GM12878 (cell line): ENCODE measurements around the gene IL17RE. TPM values are rescaled to one million over a fixed set of nuclear protein-coding genes. Genes with fewer than 3 reads are reported as not detected.
A peak's percentile ranks its signal among the peaks of the same experiment; 100 is the strongest.

Experiments
- CBX5 ChIP-seq: sonication (generic); IDR thresholded peaks from 2 replicates; pipeline ENCODE4 v1.6.1; 2016; ENCODE audit warnings: low read depth, moderate library complexity, mild to moderate bottlenecking, inconsistent platforms
- CREM ChIP-seq: IDR thresholded peaks from 2 replicates; pipeline ENCODE4 v1.6.1; 2014; ENCODE audit warnings: antibody characterized with exemption, low read depth
- DPF2 ChIP-seq: fragments of 450-650 bp; IDR thresholded peaks from 2 replicates; pipeline ENCODE4 v1.6.1; 2017; ENCODE audit warnings: mild to moderate bottlenecking
- EED ChIP-seq: sonication (generic); IDR thresholded peaks from 2 replicates; pipeline ENCODE4 v1.6.1; 2016; ENCODE audit warnings: antibody characterized with exemption, low read depth
- ETV6 ChIP-seq, 2 experiments: fragments of 450-650 bp in 1 of 2; IDR thresholded peaks in 1 of 2; conservative IDR thresholded peaks in 1 of 2; 2 replicates each; pipeline ENCODE4 v1.6.1; 2014; ENCODE audit warnings: antibody characterized with exemption in 1 of 2, borderline replicate concordance in 1 of 2, low read depth in 1 of 2, mild to moderate bottlenecking in 1 of 2, moderate library complexity in 1 of 2
- MTA2 ChIP-seq: fragments of 450-650 bp; IDR thresholded peaks from 2 replicates; pipeline ENCODE4 v1.6.1; 2016; ENCODE audit warnings: low read depth, mild to moderate bottlenecking, moderate library complexity
- MTA3 ChIP-seq: IDR thresholded peaks from 2 replicates; pipeline ENCODE4 v1.6.1; 2012; ENCODE audit warnings: low read length, inconsistent platforms, borderline replicate concordance
- POLR2A ChIP-seq: IDR thresholded peaks from 2 replicates; pipeline ENCODE4 v1.6.1; 2011; ENCODE audit warnings: low read depth, mild to moderate bottlenecking, low read length
- RCOR1 ChIP-seq: conservative IDR thresholded peaks from 2 replicates; pipeline ENCODE4 v1.6.1; 2012; ENCODE audit warnings: low read depth, low read length, improper control_type of control experiment
- SMAD1 ChIP-seq: fragments of 450-650 bp; IDR thresholded peaks from 2 replicates; pipeline ENCODE4 v1.6.1; 2018; ENCODE audit warnings: mild to moderate bottlenecking, low read depth; ENCODE audit not compliant: partially characterized antibody
- SRF ChIP-seq, 2 experiments: IDR thresholded peaks; 2 replicates each; pipeline ENCODE4 v1.6.1; 2011; ENCODE audit warnings: low read depth in 2 of 2, low read length in 2 of 2, mild to moderate bottlenecking in 1 of 2, moderate library complexity in 1 of 2
- SUPT20H ChIP-seq: IDR thresholded peaks from 2 replicates; pipeline ENCODE4 v1.6.1; 2011; ENCODE audit warnings: low read depth, mild to moderate bottlenecking, low read length, moderate library complexity, borderline replicate concordance; ENCODE audit not compliant: control insufficient read depth
- SUZ12 ChIP-seq: fragments of 200-600 bp; sonication (generic); IDR thresholded peaks from one replicate; pipeline ENCODE4 v1.6.1; 2018; ENCODE audit warnings: antibody characterized with exemption, mild to moderate bottlenecking; ENCODE audit not compliant: unreplicated experiment
- ZNF384 ChIP-seq: IDR thresholded peaks from 2 replicates; pipeline ENCODE4 v1.6.1; 2012; ENCODE audit warnings: low read depth, mild to moderate bottlenecking, low read length, improper control_type of control experiment, borderline replicate concordance
- polyA plus RNA-seq, 11 experiments: library from polyadenylated mRNA; depleted of rRNA in 4 of 11; unstranded in 6 of 11; stranded (reverse) in 5 of 11; fragments of >200 nt; fragmentation: Nextera tagmentation in 4 of 11; fragmentation: Illumina TruSeq in 1 of 11; extraction: Ambion mirVana in 4 of 11; extraction: Trizol in 1 of 11; gene quantifications; 1 replicate in 1 of 11; 2 replicates in 10 of 11; pipeline versions ENCODE4 v1.2.1 to v1.2.3, GENCODE V29; 2011 to 2016; ENCODE audit warnings: inconsistent platforms in 2 of 11, missing spikeins in 2 of 11, low read depth in 1 of 11
- total RNA-seq, 4 experiments: library from RNA; depleted of rRNA in 3 of 4; stranded (reverse); fragments of >200 nt in 3 of 4; fragmentation: Illumina TruSeq in 1 of 4; extraction: Trizol in 1 of 4; gene quantifications; 2 replicates each; pipeline versions ENCODE4 v1.2.1 to v1.2.3, GENCODE V29; 2013 to 2021
- TF ChIP-seq, protein P1 (sequence below): fragments of 450-650 bp; formaldehyde crosslinking; IDR thresholded peaks from 2 replicates; pipeline ENCODE4 v1.4.0; 2022; ENCODE audit warnings: mild to moderate bottlenecking, moderate library complexity
- TF ChIP-seq, protein P2 (sequence below): fragments of 450-650 bp; IDR thresholded peaks from 2 replicates; pipeline ENCODE4 v1.6.1; 2016; ENCODE audit warnings: mild to moderate bottlenecking, moderate library complexity, borderline replicate concordance
- TF ChIP-seq, protein P3 (sequence below): IDR thresholded peaks from 2 replicates; pipeline ENCODE4 v1.6.1; 2011; ENCODE audit warnings: low read depth, mild to moderate bottlenecking, low read length, moderate library complexity, borderline replicate concordance; ENCODE audit errors: extremely low read depth
- TF ChIP-seq, protein P4 (sequence below): fragments of 150-350 bp; IDR thresholded peaks from 2 replicates; pipeline ENCODE4 v1.6.1; 2014; ENCODE audit warnings: mild to moderate bottlenecking, low read depth, low read length
- TF ChIP-seq, protein P5 (sequence below): IDR thresholded peaks from 2 replicates; pipeline ENCODE4 v1.6.1; 2011; ENCODE audit warnings: low read depth, low read length, improper control_type of control experiment, borderline replicate concordance

Gene IL17RE
- total and polyA plus RNA-seq, 10 of the 15 experiments (the other 5 are each of a cell fraction or from before 2014, with no cell fraction given), result 0.04 to 0.51 (median 0.12) TPM; not detected in 2

DNA sequence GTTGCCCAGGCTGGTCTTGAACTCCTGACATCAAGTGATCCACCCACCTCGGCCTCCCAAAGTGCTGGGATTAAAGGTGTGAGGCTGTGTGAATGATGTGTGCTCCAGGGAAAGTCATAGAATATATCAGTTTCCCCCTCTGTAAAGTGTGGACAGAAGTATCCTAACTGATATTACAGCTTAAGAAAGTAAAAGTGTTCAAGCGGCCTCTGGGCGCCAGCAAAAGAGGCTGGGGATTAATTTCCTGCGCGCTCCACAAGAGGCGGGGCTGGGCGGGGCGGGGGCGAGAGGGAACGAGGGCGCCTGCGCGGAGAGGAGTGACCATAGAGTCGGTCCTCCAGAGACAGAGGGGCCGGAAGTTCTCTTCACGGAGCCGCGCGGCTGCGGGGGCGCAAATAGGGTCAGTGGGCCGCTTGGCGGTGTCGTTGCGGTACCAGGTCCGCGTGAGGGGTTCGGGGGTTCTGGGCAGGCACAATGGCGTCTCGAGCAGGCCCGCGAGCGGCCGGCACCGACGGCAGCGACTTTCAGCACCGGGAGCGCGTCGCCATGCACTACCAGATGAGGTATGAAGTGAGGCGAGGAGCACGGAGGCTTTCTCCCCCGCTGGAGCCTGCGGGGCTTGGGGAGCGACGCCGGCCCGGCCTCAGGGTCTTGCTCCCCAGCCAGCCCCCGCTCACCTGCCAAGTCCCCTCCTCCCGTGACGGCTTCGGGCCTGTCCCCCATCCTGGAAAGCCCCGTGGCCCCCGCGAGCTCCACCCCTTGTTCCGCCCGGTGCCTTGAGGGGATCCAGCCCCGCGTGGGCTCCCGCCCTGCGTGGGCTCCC lies 12.2 kb upstream of the IL17RE start, which contains the start of gene JAGN1 (continued):
- TF ChIP-seq, protein P1, sequence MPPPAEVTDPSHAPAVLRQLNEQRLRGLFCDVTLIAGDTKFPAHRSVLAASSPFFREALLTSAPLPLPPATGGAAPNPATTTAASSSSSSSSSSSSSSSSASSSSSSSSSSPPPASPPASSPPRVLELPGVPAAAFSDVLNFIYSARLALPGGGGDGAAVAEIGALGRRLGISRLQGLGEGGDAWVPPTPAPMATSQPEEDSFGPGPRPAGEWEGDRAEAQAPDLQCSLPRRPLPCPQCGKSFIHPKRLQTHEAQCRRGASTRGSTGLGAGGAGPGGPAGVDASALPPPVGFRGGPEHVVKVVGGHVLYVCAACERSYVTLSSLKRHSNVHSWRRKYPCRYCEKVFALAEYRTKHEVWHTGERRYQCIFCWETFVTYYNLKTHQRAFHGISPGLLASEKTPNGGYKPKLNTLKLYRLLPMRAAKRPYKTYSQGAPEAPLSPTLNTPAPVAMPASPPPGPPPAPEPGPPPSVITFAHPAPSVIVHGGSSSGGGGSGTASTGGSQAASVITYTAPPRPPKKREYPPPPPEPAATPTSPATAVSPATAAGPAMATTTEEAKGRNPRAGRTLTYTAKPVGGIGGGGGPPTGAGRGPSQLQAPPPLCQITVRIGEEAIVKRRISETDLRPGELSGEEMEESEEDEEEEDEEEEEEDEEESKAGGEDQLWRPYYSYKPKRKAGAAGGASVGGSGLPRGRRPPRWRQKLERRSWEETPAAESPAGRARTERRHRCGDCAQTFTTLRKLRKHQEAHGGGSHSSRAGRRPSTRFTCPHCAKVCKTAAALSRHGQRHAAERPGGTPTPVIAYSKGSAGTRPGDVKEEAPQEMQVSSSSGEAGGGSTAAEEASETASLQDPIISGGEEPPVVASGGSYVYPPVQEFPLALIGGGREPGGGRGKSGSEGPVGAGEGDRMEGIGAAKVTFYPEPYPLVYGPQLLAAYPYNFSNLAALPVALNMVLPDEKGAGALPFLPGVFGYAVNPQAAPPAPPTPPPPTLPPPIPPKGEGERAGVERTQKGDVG (CRISPR knock-in tag), result no peak
- TF ChIP-seq EED, result no peak
- no peak for TF ChIP-seq ETV6 (conservative IDR thresholded peaks at IDR 0.05 in 1 of 2, IDR thresholded peaks at IDR 0.05 in 1 of 2; ENCODE audit: borderline replicate concordance in 1 of 2, low read depth in 1 of 2)
- TF ChIP-seq, protein P2, sequence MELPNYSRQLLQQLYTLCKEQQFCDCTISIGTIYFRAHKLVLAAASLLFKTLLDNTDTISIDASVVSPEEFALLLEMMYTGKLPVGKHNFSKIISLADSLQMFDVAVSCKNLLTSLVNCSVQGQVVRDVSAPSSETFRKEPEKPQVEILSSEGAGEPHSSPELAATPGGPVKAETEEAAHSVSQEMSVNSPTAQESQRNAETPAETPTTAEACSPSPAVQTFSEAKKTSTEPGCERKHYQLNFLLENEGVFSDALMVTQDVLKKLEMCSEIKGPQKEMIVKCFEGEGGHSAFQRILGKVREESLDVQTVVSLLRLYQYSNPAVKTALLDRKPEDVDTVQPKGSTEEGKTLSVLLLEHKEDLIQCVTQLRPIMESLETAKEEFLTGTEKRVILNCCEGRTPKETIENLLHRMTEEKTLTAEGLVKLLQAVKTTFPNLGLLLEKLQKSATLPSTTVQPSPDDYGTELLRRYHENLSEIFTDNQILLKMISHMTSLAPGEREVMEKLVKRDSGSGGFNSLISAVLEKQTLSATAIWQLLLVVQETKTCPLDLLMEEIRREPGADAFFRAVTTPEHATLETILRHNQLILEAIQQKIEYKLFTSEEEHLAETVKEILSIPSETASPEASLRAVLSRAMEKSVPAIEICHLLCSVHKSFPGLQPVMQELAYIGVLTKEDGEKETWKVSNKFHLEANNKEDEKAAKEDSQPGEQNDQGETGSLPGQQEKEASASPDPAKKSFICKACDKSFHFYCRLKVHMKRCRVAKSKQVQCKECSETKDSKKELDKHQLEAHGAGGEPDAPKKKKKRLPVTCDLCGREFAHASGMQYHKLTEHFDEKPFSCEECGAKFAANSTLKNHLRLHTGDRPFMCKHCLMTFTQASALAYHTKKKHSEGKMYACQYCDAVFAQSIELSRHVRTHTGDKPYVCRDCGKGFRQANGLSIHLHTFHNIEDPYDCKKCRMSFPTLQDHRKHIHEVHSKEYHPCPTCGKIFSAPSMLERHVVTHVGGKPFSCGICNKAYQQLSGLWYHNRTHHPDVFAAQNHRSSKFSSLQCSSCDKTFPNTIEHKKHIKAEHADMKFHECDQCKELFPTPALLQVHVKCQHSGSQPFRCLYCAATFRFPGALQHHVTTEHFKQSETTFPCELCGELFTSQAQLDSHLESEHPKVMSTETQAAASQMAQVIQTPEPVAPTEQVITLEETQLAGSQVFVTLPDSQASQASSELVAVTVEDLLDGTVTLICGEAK, result peak; percentile 76; the same call in 1 of the 2 replicates
- peak; percentile 44; the same call in 1 of the 2 replicates for TF ChIP-seq CREM
- TF ChIP-seq ZNF384, result no peak
- TF ChIP-seq CBX5, result peak; percentile 24; the same call in 1 of the 2 replicates
- peak; percentile 95 for TF ChIP-seq POLR2A
- TF ChIP-seq, protein P3, sequence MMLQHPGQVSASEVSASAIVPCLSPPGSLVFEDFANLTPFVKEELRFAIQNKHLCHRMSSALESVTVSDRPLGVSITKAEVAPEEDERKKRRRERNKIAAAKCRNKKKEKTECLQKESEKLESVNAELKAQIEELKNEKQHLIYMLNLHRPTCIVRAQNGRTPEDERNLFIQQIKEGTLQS, result no peak
- TF ChIP-seq DPF2, result peak; percentile 91
- TF ChIP-seq SUPT20H, result no peak
- no peak for TF ChIP-seq RCOR1
- peak; percentile 77; the same call in 1 of the 2 replicates for TF ChIP-seq MTA2
- no peak for TF ChIP-seq SMAD1
- no peak for TF ChIP-seq SUZ12
- no peak for TF ChIP-seq SRF (IDR thresholded peaks at IDR 0.05; ENCODE audit: low read depth in 2 of 2, low read length in 2 of 2)
- TF ChIP-seq, protein P4, sequence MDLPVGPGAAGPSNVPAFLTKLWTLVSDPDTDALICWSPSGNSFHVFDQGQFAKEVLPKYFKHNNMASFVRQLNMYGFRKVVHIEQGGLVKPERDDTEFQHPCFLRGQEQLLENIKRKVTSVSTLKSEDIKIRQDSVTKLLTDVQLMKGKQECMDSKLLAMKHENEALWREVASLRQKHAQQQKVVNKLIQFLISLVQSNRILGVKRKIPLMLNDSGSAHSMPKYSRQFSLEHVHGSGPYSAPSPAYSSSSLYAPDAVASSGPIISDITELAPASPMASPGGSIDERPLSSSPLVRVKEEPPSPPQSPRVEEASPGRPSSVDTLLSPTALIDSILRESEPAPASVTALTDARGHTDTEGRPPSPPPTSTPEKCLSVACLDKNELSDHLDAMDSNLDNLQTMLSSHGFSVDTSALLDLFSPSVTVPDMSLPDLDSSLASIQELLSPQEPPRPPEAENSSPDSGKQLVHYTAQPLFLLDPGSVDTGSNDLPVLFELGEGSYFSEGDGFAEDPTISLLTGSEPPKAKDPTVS, result no peak
- TF ChIP-seq, protein P5, sequence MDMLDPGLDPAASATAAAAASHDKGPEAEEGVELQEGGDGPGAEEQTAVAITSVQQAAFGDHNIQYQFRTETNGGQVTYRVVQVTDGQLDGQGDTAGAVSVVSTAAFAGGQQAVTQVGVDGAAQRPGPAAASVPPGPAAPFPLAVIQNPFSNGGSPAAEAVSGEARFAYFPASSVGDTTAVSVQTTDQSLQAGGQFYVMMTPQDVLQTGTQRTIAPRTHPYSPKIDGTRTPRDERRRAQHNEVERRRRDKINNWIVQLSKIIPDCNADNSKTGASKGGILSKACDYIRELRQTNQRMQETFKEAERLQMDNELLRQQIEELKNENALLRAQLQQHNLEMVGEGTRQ, result no peak
- TF ChIP-seq MTA3, result no peak
